WTC11 (cell line): ENCODE results near the gene RFC2. TPM values are rescaled to one million over a fixed set of nuclear protein-coding genes. Genes with fewer than 3 reads are reported as not detected.
"Not testable (repeated sequence)": the region's sequence is repeated elsewhere in the genome, so short reads cannot be mapped to it uniquely, and the experiment has no call there.

ENCODE experiments used
- ATAC-seq: fragments of 200-7000 bp; cut with Tn5 transposase; 2 replicates; pipeline ENCODE4 v1.10.0; 2021; ENCODE audit warnings: mild to moderate bottlenecking, moderate library complexity
- CTCF ChIA-PET: fragments of 300-600 bp; sonication (Branson Sonifier 250); formaldehyde crosslinking; loops from one replicate; lab custom pipeline; 2021; ENCODE audit warnings: antibody characterized with exemption; lab: Charles Lee
- POLR2A ChIA-PET: fragments of 350-600 bp; sonication (Branson Sonifier 250); formaldehyde crosslinking; loops from one replicate; lab custom pipeline; 2021; ENCODE audit warnings: antibody characterized with exemption; lab: Charles Lee
- DNase-seq: peaks from one replicate; pipeline ENCODE4 v3.0.0; 2021; ENCODE audit warnings: low spot score
- H3K27ac Mint-ChIP-seq: 2 replicates; pipeline ENCODE4 v1.8.0; 2021; ENCODE audit warnings: mixed read lengths
- H3K27me3 Mint-ChIP-seq: 2 replicates; pipeline ENCODE4 v1.8.0; 2021; ENCODE audit warnings: low read depth, mild to moderate bottlenecking, moderate library complexity, mixed read lengths
- H3K36me3 Mint-ChIP-seq: 2 replicates; pipeline ENCODE4 v1.8.0; 2021; ENCODE audit warnings: mixed read lengths
- H3K4me1 Mint-ChIP-seq: 2 replicates; pipeline ENCODE4 v1.8.0; 2022; ENCODE audit warnings: mixed read lengths
- H3K4me3 Mint-ChIP-seq: 2 replicates; pipeline ENCODE4 v1.8.0; 2021; ENCODE audit warnings: mild to moderate bottlenecking, moderate library complexity, mixed read lengths
- H3K9me3 Mint-ChIP-seq: 2 replicates; pipeline ENCODE4 v1.8.0; 2021; ENCODE audit warnings: mixed read lengths
- CTCF ChIP-seq: fragments of 200-600 bp; IDR thresholded peaks from 2 replicates; pipeline ENCODE4 v1.8.0; 2022; ENCODE audit warnings: antibody characterized with exemption
- ETV6 ChIP-seq: sonication (generic); formaldehyde crosslinking; IDR thresholded peaks from 2 replicates; pipeline ENCODE4 v1.8.1; 2022; ENCODE audit warnings: mild to moderate bottlenecking, missing genetic modification reagents
- GABPB1 ChIP-seq: sonication (generic); formaldehyde crosslinking; IDR thresholded peaks from 2 replicates; pipeline ENCODE4 v1.8.1; 2023; ENCODE audit warnings: mild to moderate bottlenecking, missing genetic modification reagents
- GTF2I ChIP-seq: fragments of 250-450 bp; sonication (Bioruptor Pico); conservative IDR thresholded peaks from 2 replicates; pipeline ENCODE4 v1.4.0; 2021; ENCODE audit warnings: mild to moderate bottlenecking
- NFATC4 ChIP-seq: fragments of 250-450 bp; sonication (Bioruptor Pico); IDR thresholded peaks from 2 replicates; pipeline ENCODE4 v1.9.0; 2021; ENCODE audit warnings: mild to moderate bottlenecking
- RELA ChIP-seq: sonication (generic); formaldehyde crosslinking; IDR thresholded peaks from 2 replicates; pipeline ENCODE4 v1.8.1; 2022; ENCODE audit warnings: missing genetic modification reagents, mild to moderate bottlenecking, borderline replicate concordance
- TCF7 ChIP-seq: sonication (generic); formaldehyde crosslinking; IDR thresholded peaks from 2 replicates; pipeline ENCODE4 v1.8.0; 2022; ENCODE audit warnings: mild to moderate bottlenecking, low read depth, missing genetic modification reagents, moderate library complexity
- USF1 ChIP-seq: sonication (generic); formaldehyde crosslinking; IDR thresholded peaks from 2 replicates; pipeline ENCODE4 v1.8.0; 2022; ENCODE audit warnings: mild to moderate bottlenecking, missing genetic modification reagents
- ZBTB43 ChIP-seq: sonication (generic); formaldehyde crosslinking; IDR thresholded peaks from 2 replicates; pipeline ENCODE4 v1.8.1; 2023; ENCODE audit warnings: mild to moderate bottlenecking, missing genetic modification reagents
- ZNF263 ChIP-seq: sonication (generic); formaldehyde crosslinking; IDR thresholded peaks from 2 replicates; pipeline ENCODE4 v1.8.1; 2022; ENCODE audit warnings: low read depth, mild to moderate bottlenecking, moderate library complexity, missing genetic modification reagents
- ZNF532 ChIP-seq: fragments of 250-450 bp; sonication (Bioruptor Pico); IDR thresholded peaks from 2 replicates; pipeline ENCODE4 v1.9.0; 2021; ENCODE audit warnings: mild to moderate bottlenecking, borderline replicate concordance
- total RNA-seq: library from RNA; stranded (reverse); gene quantifications from 3 replicates; pipeline ENCODE4 v1.2.3, GENCODE V29; 2021

RFC2 gene
- total RNA-seq, 1 experiment from 2014 or later = 80.7 TPM

- no peaks in the 10 kb centered on the region for H3K27me3 Mint-ChIP-seq
- TF ChIP-seq CTCF = peak; percentile 36; the same call in 1 of the 2 replicates
- TF ChIP-seq GTF2I (CRISPR knock-in tag) = no peak
- TF ChIP-seq RELA (CRISPR knock-in tag) = no peak
- TF ChIP-seq ZNF263 = no peak
- no peak for TF ChIP-seq USF1 (CRISPR knock-in tag)
- H3K9me3 Mint-ChIP-seq = no peaks in the 10 kb centered on the region
- H3K4me1 Mint-ChIP-seq = no peaks in the 10 kb centered on the region
- ChIA-PET CTCF (interaction anchor here (0.6 to 11.0 kb wide), 36 partner anchors 9 to 467 kb away, joined by 3 to 275 read pairs (median 3); partner anchors contain the start of gene EIF4H), POLR2A (no interaction called here)
- H3K36me3 Mint-ChIP-seq = no peaks in the 10 kb centered on the region
- ATAC-seq (peak; percentile 21; the same call in 1 of the 2 replicates), DNase-seq (no peak)
- peak overlapping the region; percentile 72; the same call in 1 of the 2 replicates for H3K27ac Mint-ChIP-seq
- H3K4me3 Mint-ChIP-seq = no peak overlapping the region
Observed at GRCh38 chr7:74202841-74203556, 51.2 kb downstream of the RFC2 start.

- no peak overlapping the region for H3K4me3 Mint-ChIP-seq
- H3K27me3 Mint-ChIP-seq = no peaks in the 10 kb centered on the region
- ChIA-PET POLR2A (interaction anchor here (0.5 kb wide), 1 partner anchor 43 kb away, joined by 5 read pairs; no protein-coding TSS in a partner anchor), CTCF (interaction anchor here (1.3 to 11.0 kb wide), 9 partner anchors 9 to 203 kb away, joined by 4 to 275 read pairs (median 10); no protein-coding TSS in a partner anchor)
- H3K4me1 Mint-ChIP-seq = no peaks in the 10 kb centered on the region
- DNase-seq = no peak
- TF ChIP-seq ZNF532 = peak; percentile 45; the same call in 1 of the 2 replicates
- TF ChIP-seq RELA (CRISPR knock-in tag) = no peak
- H3K9me3 Mint-ChIP-seq = no peaks in the 10 kb centered on the region
- ATAC-seq = peak; percentile 25; the same call in 1 of the 2 replicates
- H3K27ac Mint-ChIP-seq = peak overlapping the region; percentile 81
- H3K36me3 Mint-ChIP-seq = peaks cover 16% of the 10 kb centered on the region
Observed at GRCh38 chr7:74199551-74200355, 54.4 kb downstream of the RFC2 start.

- peak overlapping the region; percentile 61; the same call in 1 of the 2 replicates for H3K27ac Mint-ChIP-seq
- no peak for DNase-seq
- ChIA-PET POLR2A (interaction anchor here (0.6 to 1.1 kb wide), 3 partner anchors 16 to 139 kb away, joined by 3 to 11 read pairs (median 4); no protein-coding TSS in a partner anchor), CTCF (interaction anchor here (0.6 to 11.0 kb wide), 4 partner anchors 9 to 205 kb away, joined by 3 to 275 read pairs (median 6); no protein-coding TSS in a partner anchor)
- no peak for TF ChIP-seq ZBTB43 (CRISPR knock-in tag)
- no peak for TF ChIP-seq ETV6 (CRISPR knock-in tag)
- no peak for TF ChIP-seq TCF7 (CRISPR knock-in tag)
- TF ChIP-seq GABPB1 (CRISPR knock-in tag) = no peak
- TF ChIP-seq NFATC4 = 0 out of 2 replicates have a peak, but pooled peaks have one; percentile 12
- H3K27me3 Mint-ChIP-seq = no peaks in the 10 kb centered on the region
- H3K9me3 Mint-ChIP-seq = no peaks in the 10 kb centered on the region
- no peak for ATAC-seq
- no peak overlapping the region for H3K4me3 Mint-ChIP-seq
- peaks cover 36% of the 10 kb centered on the region for H3K36me3 Mint-ChIP-seq
- H3K4me1 Mint-ChIP-seq = no peaks in the 10 kb centered on the region
Observed at GRCh38 chr7:74197449-74198124, 56.6 kb downstream of the RFC2 start.

- H3K27me3 Mint-ChIP-seq, CTCF ChIA-PET, H3K27ac Mint-ChIP-seq, POLR2A ChIA-PET, H3K4me1 Mint-ChIP-seq, H3K9me3 Mint-ChIP-seq, ATAC-seq, DNase-seq, H3K4me3 Mint-ChIP-seq: not testable (repeated sequence)
- H3K36me3 Mint-ChIP-seq = peaks cover 50% of the 10 kb centered on the region
Observed at GRCh38 chr7:74195968-74196654, 58.1 kb downstream of the RFC2 start.
